SK-N-SH treated with all-trans-retinoic acid at 6 μM for 48 hours (cell line): ENCODE results near the gene CCDC137.

Experiments used
- ATAC-seq: fragments of 200-7000 bp; cut with Tn5 transposase; 3 replicates; pipeline ENCODE4 v1.9.1; 2020; ENCODE audit warnings: mild to moderate bottlenecking, moderate library complexity
- ARNTL ChIP-seq: fragments of 450-650 bp; formaldehyde crosslinking; IDR thresholded peaks from 2 replicates; pipeline ENCODE4 v1.5.0; 2020; ENCODE audit warnings: low read depth, mild to moderate bottlenecking, moderate library complexity, borderline replicate concordance
- BACH2 ChIP-seq: fragments of 250-450 bp; sonication (Bioruptor Pico); IDR thresholded peaks from 2 replicates; pipeline ENCODE4 v1.9.0; 2021; ENCODE audit warnings: mild to moderate bottlenecking, borderline replicate concordance
- CSDC2 ChIP-seq: fragments of 250-450 bp; sonication (Bioruptor Pico); IDR thresholded peaks from 2 replicates; pipeline ENCODE4 v1.5.0; 2020; ENCODE audit warnings: mild to moderate bottlenecking, moderate library complexity
- ESRRG ChIP-seq: fragments of 250-450 bp; sonication (Bioruptor Pico); IDR thresholded peaks from 2 replicates; pipeline ENCODE4 v1.6.1; 2021; ENCODE audit warnings: mild to moderate bottlenecking
- GLIS3 ChIP-seq: fragments of 250-450 bp; sonication (Bioruptor Pico); IDR thresholded peaks from 2 replicates; pipeline ENCODE4 v1.5.0; 2020; ENCODE audit warnings: mild to moderate bottlenecking, moderate library complexity
- ISL1 ChIP-seq: fragments of 250-450 bp; sonication (Bioruptor Pico); IDR thresholded peaks from 2 replicates; pipeline ENCODE4 v2.1.2; 2022; ENCODE audit warnings: mild to moderate bottlenecking, moderate library complexity
- OSR1 ChIP-seq: fragments of 250-450 bp; sonication (Bioruptor Pico); IDR thresholded peaks from 2 replicates; pipeline ENCODE4 v1.8.0; 2022; ENCODE audit warnings: moderate library complexity, mild to moderate bottlenecking, inconsistent platforms
- PATZ1 ChIP-seq: fragments of 250-450 bp; sonication (Bioruptor Pico); IDR thresholded peaks from 2 replicates; pipeline ENCODE4 v1.8.0; 2020; ENCODE audit warnings: mild to moderate bottlenecking, moderate library complexity, borderline replicate concordance
- POU6F1 ChIP-seq: fragments of 250-450 bp; sonication (Bioruptor Pico); IDR thresholded peaks from 2 replicates; pipeline ENCODE4 v1.8.0; 2021; ENCODE audit warnings: low read depth, mild to moderate bottlenecking, moderate library complexity, borderline replicate concordance
- PPARA ChIP-seq: fragments of 250-450 bp; sonication (Bioruptor Pico); IDR thresholded peaks from 2 replicates; pipeline ENCODE4 v1.5.0; 2020; ENCODE audit warnings: mild to moderate bottlenecking, borderline replicate concordance
- RARB ChIP-seq: fragments of 250-450 bp; sonication (Bioruptor Pico); IDR thresholded peaks from 2 replicates; pipeline ENCODE4 v1.8.0; 2021; ENCODE audit warnings: mild to moderate bottlenecking, moderate library complexity
- SNAI2 ChIP-seq: fragments of 250-450 bp; sonication (Bioruptor Pico); IDR thresholded peaks from 2 replicates; pipeline ENCODE4 v1.5.0; 2020; ENCODE audit warnings: mild to moderate bottlenecking, moderate library complexity
- TCF4 ChIP-seq: fragments of 250-450 bp; sonication (Bioruptor Pico); IDR thresholded peaks from 2 replicates; pipeline ENCODE4 v1.8.0; 2021; ENCODE audit warnings: mild to moderate bottlenecking, moderate library complexity, borderline replicate concordance
- TOX ChIP-seq: fragments of 250-450 bp; sonication (Bioruptor Pico); IDR thresholded peaks from 2 replicates; pipeline ENCODE4 v1.8.0; 2021; ENCODE audit warnings: mild to moderate bottlenecking, moderate library complexity, borderline replicate concordance
- ZC3H10 ChIP-seq: fragments of 250-450 bp; sonication (Bioruptor Pico); IDR thresholded peaks from 2 replicates; pipeline ENCODE4 v1.5.1; 2021; ENCODE audit warnings: mild to moderate bottlenecking, moderate library complexity
- ZFP3 ChIP-seq: fragments of 250-450 bp; sonication (Bioruptor Pico); IDR thresholded peaks from 2 replicates; pipeline ENCODE4 v1.5.0; 2020; ENCODE audit warnings: mild to moderate bottlenecking, moderate library complexity
- ZFP30 ChIP-seq: fragments of 450-650 bp; formaldehyde crosslinking; IDR thresholded peaks from 2 replicates; pipeline ENCODE4 v1.5.0; 2022; ENCODE audit warnings: mild to moderate bottlenecking, moderate library complexity
- ZNF70 ChIP-seq: fragments of 450-650 bp; formaldehyde crosslinking; IDR thresholded peaks from 2 replicates; pipeline ENCODE4 v1.5.0; 2020; ENCODE audit warnings: mild to moderate bottlenecking, moderate library complexity
- TF ChIP-seq, protein P1 (sequence below): fragments of 250-450 bp; sonication (Bioruptor Pico); IDR thresholded peaks from 2 replicates; pipeline ENCODE4 v1.5.1; 2020; ENCODE audit warnings: low read depth, mild to moderate bottlenecking, moderate library complexity
- TF ChIP-seq, protein P2 (sequence below): fragments of 250-450 bp; sonication (Bioruptor Pico); IDR thresholded peaks from 2 replicates; pipeline ENCODE4 v1.5.0; 2020; ENCODE audit warnings: mild to moderate bottlenecking, moderate library complexity

CCDC137 gene

DNA sequence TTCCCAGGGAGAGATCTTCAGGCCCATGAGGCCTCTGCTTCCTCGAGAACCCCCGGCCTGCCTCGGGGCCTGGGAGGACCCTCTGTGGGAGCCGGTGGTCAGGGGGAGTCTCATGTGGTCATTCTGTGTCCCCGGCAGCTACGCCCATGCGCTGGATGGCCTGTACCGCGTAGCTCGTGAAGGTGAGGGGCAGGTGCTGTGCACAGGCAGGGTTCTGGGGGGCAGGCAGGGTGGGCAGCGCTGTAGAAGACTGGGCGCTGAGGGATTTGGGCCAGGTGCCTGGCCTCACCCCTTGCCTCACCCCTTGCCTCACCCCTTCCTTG is 50.1 kb downstream of the CCDC137 start (continued):
- no peak for TF ChIP-seq TOX (CRISPR knock-in tag)
- TF ChIP-seq ISL1 = no peak
- no peak for TF ChIP-seq POU6F1 (CRISPR knock-in tag)

GRCh38 chr17:81717049-81717765 is 50.7 kb downstream of the CCDC137 start:
- no peak for TF ChIP-seq ESRRG
- TF ChIP-seq, all 23 proteins: peak for 0
- no peak for ATAC-seq

- no peak for TF ChIP-seq BACH2 (CRISPR knock-in tag)
- TF ChIP-seq ZFP3 = no peak
- TF ChIP-seq, all 23 proteins: peak for 0
- ATAC-seq = no peak
Observed at GRCh38 chr17:81717766-81718089, 51.2 kb downstream of the CCDC137 start.

DNA sequence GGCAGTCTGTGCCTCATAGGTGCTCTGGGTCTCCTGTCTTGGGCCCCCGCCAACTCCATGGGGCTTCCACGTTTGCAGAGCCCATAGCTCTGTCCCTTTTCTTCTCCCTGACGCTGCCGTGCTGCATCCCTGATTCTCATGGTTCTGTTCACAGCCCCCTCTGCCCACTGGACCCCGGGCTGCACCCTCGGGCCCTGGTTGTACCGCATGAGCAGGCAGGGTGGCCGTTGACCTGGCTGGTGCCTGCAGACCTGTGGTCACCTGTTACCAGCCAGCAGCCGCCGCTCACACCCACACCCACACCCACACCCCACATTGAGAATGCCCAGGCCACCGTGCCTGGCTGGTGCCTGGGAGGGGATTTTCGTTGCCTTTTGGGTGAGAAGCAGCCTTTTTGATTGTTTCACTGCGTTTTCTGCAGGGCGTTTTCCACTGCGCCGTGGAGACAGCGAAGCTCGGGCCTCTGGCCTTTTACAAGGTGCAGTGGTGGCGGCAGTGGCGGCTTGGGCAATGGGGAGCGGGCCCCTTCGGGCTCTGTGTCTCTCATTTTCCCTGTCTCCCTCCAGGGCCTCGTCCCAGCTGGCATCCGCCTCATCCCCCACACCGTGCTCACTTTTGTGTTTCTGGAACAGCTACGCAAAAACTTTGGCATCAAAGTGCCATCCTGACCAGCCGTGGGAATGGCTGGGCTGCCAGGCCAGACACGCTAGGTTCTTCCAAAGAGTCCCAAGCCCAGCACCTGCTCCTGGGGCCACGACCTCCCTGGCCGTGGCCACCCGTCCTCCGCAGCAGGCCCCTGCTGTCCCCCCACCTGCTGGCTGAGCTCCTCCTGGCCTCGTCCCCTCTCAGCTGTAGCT is 53.1 kb downstream of the CCDC137 start:
- TF ChIP-seq CSDC2 (no peak), RARB (CRISPR knock-in tag) (no peak)
- no peak for ATAC-seq

GRCh38 chr17:81720267-81721071 is 53.9 kb downstream of the CCDC137 start:
- TF ChIP-seq POU6F1 (CRISPR knock-in tag) (no peak), CSDC2 (no peak), BACH2 (CRISPR knock-in tag) (no peak), PPARA (CRISPR knock-in tag) (no peak), TOX (CRISPR knock-in tag) (no peak), OSR1 (CRISPR knock-in tag) (no peak), TCF4 (no peak), SNAI2 (CRISPR knock-in tag) (no peak), PATZ1 (CRISPR knock-in tag) (no peak), ZFP3 (no peak), ZFP30 (no peak), ISL1 (no peak), ARNTL (no peak), ZNF70 (CRISPR knock-in tag) (no peak), GLIS3 (CRISPR knock-in tag) (no peak), ZC3H10 (CRISPR knock-in tag) (no peak), RARB (CRISPR knock-in tag) (no peak)
- TF ChIP-seq, protein P1, sequence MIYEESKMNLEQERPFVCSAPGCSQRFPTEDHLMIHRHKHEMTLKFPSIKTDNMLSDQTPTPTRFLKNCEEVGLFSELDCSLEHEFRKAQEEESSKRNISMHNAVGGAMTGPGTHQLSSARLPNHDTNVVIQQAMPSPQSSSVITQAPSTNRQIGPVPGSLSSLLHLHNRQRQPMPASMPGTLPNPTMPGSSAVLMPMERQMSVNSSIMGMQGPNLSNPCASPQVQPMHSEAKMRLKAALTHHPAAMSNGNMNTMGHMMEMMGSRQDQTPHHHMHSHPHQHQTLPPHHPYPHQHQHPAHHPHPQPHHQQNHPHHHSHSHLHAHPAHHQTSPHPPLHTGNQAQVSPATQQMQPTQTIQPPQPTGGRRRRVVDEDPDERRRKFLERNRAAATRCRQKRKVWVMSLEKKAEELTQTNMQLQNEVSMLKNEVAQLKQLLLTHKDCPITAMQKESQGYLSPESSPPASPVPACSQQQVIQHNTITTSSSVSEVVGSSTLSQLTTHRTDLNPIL (CRISPR knock-in tag) = no peak
- TF ChIP-seq, protein P2, sequence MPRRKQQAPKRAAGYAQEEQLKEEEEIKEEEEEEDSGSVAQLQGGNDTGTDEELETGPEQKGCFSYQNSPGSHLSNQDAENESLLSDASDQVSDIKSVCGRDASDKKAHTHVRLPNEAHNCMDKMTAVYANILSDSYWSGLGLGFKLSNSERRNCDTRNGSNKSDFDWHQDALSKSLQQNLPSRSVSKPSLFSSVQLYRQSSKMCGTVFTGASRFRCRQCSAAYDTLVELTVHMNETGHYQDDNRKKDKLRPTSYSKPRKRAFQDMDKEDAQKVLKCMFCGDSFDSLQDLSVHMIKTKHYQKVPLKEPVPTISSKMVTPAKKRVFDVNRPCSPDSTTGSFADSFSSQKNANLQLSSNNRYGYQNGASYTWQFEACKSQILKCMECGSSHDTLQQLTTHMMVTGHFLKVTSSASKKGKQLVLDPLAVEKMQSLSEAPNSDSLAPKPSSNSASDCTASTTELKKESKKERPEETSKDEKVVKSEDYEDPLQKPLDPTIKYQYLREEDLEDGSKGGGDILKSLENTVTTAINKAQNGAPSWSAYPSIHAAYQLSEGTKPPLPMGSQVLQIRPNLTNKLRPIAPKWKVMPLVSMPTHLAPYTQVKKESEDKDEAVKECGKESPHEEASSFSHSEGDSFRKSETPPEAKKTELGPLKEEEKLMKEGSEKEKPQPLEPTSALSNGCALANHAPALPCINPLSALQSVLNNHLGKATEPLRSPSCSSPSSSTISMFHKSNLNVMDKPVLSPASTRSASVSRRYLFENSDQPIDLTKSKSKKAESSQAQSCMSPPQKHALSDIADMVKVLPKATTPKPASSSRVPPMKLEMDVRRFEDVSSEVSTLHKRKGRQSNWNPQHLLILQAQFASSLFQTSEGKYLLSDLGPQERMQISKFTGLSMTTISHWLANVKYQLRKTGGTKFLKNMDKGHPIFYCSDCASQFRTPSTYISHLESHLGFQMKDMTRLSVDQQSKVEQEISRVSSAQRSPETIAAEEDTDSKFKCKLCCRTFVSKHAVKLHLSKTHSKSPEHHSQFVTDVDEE = no peak
- no peak for ATAC-seq
